ENCODE data around the gene FCHSD2.

The FCHSD2 gene

GRCh38 chr11:72935700-72936099 is 206.4 kb downstream of the FCHSD2 start:
- Histone ChIP-seq H3K27me3 (ENCODE audit: control insufficient read depth, insufficient read depth, low read length) (no peaks in the 10 kb centered on the region), H3K4me3 (ENCODE audit: low read length) (no peak overlapping the region), H3K9ac (ENCODE audit: low read length) (no peak overlapping the region), H3K36me3 (ENCODE audit: control insufficient read depth, insufficient read depth, low read length) (no peaks in the 10 kb centered on the region), H3K4me1 (ENCODE audit: control insufficient read depth, insufficient read depth, low read length) (peaks cover 4% of the 10 kb centered on the region), H3K9me3 (ENCODE audit: control insufficient read depth, low read length) (no peaks in the 10 kb centered on the region)

DNA sequence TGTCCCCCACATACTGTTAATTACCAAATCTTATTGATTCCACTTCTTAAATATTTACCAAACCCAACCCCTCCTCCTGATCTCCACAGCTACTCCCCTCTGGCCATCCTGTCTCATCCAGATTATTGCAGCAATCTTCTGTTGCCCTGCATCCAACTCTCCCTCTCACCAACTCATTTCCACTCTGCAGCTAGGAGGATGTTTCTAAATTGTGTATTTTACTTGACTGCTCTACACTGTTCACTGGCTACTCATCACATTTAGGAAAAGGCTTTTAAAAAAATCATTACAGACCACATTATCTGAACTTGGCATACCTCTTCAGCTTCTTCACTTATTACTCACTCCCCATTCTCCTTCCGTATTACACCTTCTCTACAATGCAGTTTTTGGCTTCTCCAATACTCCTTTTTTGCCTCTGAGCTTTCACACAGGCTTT is 210.0 kb downstream of the FCHSD2 start:
- Histone ChIP-seq H3K27me3 (ENCODE audit: control insufficient read depth, insufficient read depth, low read length) (no peaks in the 10 kb centered on the region), H3K9me3 (ENCODE audit: control insufficient read depth, low read length) (no peaks in the 10 kb centered on the region), H3K36me3 (ENCODE audit: control insufficient read depth, insufficient read depth, low read length) (no peaks in the 10 kb centered on the region), H3K4me1 (ENCODE audit: control insufficient read depth, insufficient read depth, low read length) (no peaks in the 10 kb centered on the region), H3K4me3 (ENCODE audit: low read length) (no peak overlapping the region), H3K9ac (ENCODE audit: low read length) (no peak overlapping the region)

GRCh38 chr11:72930008-72930407 is 212.1 kb downstream of the FCHSD2 start:
- Histone ChIP-seq H3K4me1 (ENCODE audit: control insufficient read depth, insufficient read depth, low read length) (no peaks in the 10 kb centered on the region), H3K9me3 (ENCODE audit: control insufficient read depth, low read length) (no peaks in the 10 kb centered on the region), H3K27me3 (ENCODE audit: control insufficient read depth, insufficient read depth, low read length) (no peaks in the 10 kb centered on the region), H3K36me3 (ENCODE audit: control insufficient read depth, insufficient read depth, low read length) (no peaks in the 10 kb centered on the region), H3K9ac (ENCODE audit: low read length) (no peak overlapping the region), H3K4me3 (ENCODE audit: low read length) (no peak overlapping the region)

DNA sequence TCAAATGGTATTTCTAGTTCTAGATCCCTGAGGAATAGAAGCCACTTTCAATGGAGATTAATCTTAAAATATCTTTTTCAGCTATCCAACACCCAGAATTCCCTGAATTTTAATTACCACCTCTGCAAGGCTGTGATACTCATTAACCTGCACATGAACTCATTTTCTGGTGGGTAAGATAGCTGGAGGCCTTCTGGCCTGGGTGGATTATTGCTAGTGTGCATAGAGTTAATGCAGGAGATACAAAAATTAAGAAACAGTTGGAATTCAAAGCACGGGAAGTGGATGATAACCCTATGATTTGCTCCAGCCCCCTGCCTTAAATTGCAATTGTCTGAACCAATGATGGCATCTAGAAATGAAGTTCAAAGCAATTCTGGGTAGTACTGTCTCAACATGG is 212.9 kb downstream of the FCHSD2 start:
- Histone ChIP-seq H3K9ac (ENCODE audit: low read length) (no peak overlapping the region), H3K36me3 (ENCODE audit: control insufficient read depth, insufficient read depth, low read length) (no peaks in the 10 kb centered on the region), H3K27me3 (ENCODE audit: control insufficient read depth, insufficient read depth, low read length) (no peaks in the 10 kb centered on the region), H3K9me3 (ENCODE audit: control insufficient read depth, low read length) (no peaks in the 10 kb centered on the region), H3K4me3 (ENCODE audit: low read length) (no peak overlapping the region), H3K4me1 (ENCODE audit: control insufficient read depth, insufficient read depth, low read length) (no peaks in the 10 kb centered on the region)

DNA sequence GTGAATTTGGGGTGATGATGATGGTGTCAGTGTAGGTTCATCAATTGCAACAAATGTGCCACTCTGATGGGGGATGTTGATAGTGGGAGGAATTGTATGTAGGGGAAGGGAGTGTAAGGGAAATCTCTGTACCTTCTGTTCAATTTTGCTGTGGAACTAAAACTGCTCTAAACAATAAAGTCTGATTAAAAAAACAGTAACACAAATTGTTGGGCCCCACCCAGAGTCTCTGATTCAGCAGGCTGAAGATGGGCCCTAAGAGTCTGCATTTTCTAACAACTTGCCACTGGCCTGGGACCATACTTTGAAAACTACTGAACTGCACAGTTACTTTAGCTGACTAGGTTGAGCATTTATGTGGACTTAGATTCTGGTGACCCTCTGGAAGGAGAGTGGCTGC is 214.7 kb downstream of the FCHSD2 start:
- Histone ChIP-seq H3K4me3 (ENCODE audit: low read length) (no peak overlapping the region), H3K9ac (ENCODE audit: low read length) (no peak overlapping the region), H3K9me3 (ENCODE audit: control insufficient read depth, low read length) (no peaks in the 10 kb centered on the region), H3K36me3 (ENCODE audit: control insufficient read depth, insufficient read depth, low read length) (no peaks in the 10 kb centered on the region), H3K4me1 (ENCODE audit: control insufficient read depth, insufficient read depth, low read length) (no peaks in the 10 kb centered on the region), H3K27me3 (ENCODE audit: control insufficient read depth, insufficient read depth, low read length) (no peaks in the 10 kb centered on the region)

GRCh38 chr11:72926076-72926475 is 216.0 kb downstream of the FCHSD2 start:
- Histone ChIP-seq H3K9me3 (ENCODE audit: control insufficient read depth, low read length) (no peaks in the 10 kb centered on the region), H3K36me3 (ENCODE audit: control insufficient read depth, insufficient read depth, low read length) (no peaks in the 10 kb centered on the region)

GRCh38 chr11:72925656-72926055 is 216.5 kb downstream of the FCHSD2 start:
- Histone ChIP-seq H3K27me3 (ENCODE audit: control insufficient read depth, insufficient read depth, low read length) (no peaks in the 10 kb centered on the region), H3K9me3 (ENCODE audit: control insufficient read depth, low read length) (no peaks in the 10 kb centered on the region), H3K9ac (ENCODE audit: low read length) (no peak overlapping the region), H3K36me3 (ENCODE audit: control insufficient read depth, insufficient read depth, low read length) (no peaks in the 10 kb centered on the region), H3K4me3 (ENCODE audit: low read length) (no peak overlapping the region), H3K4me1 (ENCODE audit: control insufficient read depth, insufficient read depth, low read length) (no peaks in the 10 kb centered on the region)

More at GRCh38 chr11:72926076-72926475, 216.0 kb downstream of the FCHSD2 start:
- Histone ChIP-seq H3K27me3 (ENCODE audit: control insufficient read depth, insufficient read depth, low read length) (no peaks in the 10 kb centered on the region), H3K4me1 (ENCODE audit: control insufficient read depth, insufficient read depth, low read length) (no peaks in the 10 kb centered on the region), H3K4me3 (ENCODE audit: low read length) (no peak overlapping the region), H3K9ac (ENCODE audit: low read length) (no peak overlapping the region)

- Histone ChIP-seq H3K36me3 (ENCODE audit: control insufficient read depth, insufficient read depth, low read length) (no peaks in the 10 kb centered on the region), H3K27me3 (ENCODE audit: control insufficient read depth, insufficient read depth, low read length) (no peaks in the 10 kb centered on the region), H3K4me3 (ENCODE audit: low read length) (no peak overlapping the region), H3K4me1 (ENCODE audit: control insufficient read depth, insufficient read depth, low read length) (no peaks in the 10 kb centered on the region), H3K9me3 (ENCODE audit: control insufficient read depth, low read length) (no peaks in the 10 kb centered on the region), H3K9ac (ENCODE audit: low read length) (no peak overlapping the region)
Observed at GRCh38 chr11:72924568-72925190, 217.4 kb downstream of the FCHSD2 start.

- H3K4me1 ChIP-seq (ENCODE audit: control insufficient read depth, insufficient read depth, low read length): no peaks in the 10 kb centered on the region
- H3K27me3 ChIP-seq (ENCODE audit: control insufficient read depth, insufficient read depth, low read length): no peaks in the 10 kb centered on the region
- H3K36me3 ChIP-seq (ENCODE audit: control insufficient read depth, insufficient read depth, low read length): no peaks in the 10 kb centered on the region
- no peaks in the 10 kb centered on the region for H3K9me3 ChIP-seq (ENCODE audit: control insufficient read depth, low read length)
- no peak overlapping the region for H3K9ac ChIP-seq (ENCODE audit: low read length)
- H3K4me3 ChIP-seq (ENCODE audit: low read length): no peak overlapping the region
Observed at GRCh38 chr11:72921028-72921716, 220.9 kb downstream of the FCHSD2 start.

GRCh38 chr11:72920001-72920400 is 222.1 kb downstream of the FCHSD2 start:
- Histone ChIP-seq H3K9ac (ENCODE audit: low read length) (no peak overlapping the region), H3K4me3 (ENCODE audit: low read length) (no peak overlapping the region), H3K4me1 (ENCODE audit: control insufficient read depth, insufficient read depth, low read length) (no peaks in the 10 kb centered on the region), H3K27me3 (ENCODE audit: control insufficient read depth, insufficient read depth, low read length) (no peaks in the 10 kb centered on the region), H3K9me3 (ENCODE audit: control insufficient read depth, low read length) (no peaks in the 10 kb centered on the region), H3K36me3 (ENCODE audit: control insufficient read depth, insufficient read depth, low read length) (no peaks in the 10 kb centered on the region)

- Histone ChIP-seq H3K4me3 (ENCODE audit: low read length) (no peak overlapping the region), H3K27me3 (ENCODE audit: control insufficient read depth, insufficient read depth, low read length) (no peaks in the 10 kb centered on the region), H3K9me3 (ENCODE audit: control insufficient read depth, low read length) (no peaks in the 10 kb centered on the region), H3K4me1 (ENCODE audit: control insufficient read depth, insufficient read depth, low read length) (no peaks in the 10 kb centered on the region), H3K9ac (ENCODE audit: low read length) (no peak overlapping the region), H3K36me3 (ENCODE audit: control insufficient read depth, insufficient read depth, low read length) (no peaks in the 10 kb centered on the region)
Observed at GRCh38 chr11:72918851-72919250, 223.3 kb downstream of the FCHSD2 start.

DNA sequence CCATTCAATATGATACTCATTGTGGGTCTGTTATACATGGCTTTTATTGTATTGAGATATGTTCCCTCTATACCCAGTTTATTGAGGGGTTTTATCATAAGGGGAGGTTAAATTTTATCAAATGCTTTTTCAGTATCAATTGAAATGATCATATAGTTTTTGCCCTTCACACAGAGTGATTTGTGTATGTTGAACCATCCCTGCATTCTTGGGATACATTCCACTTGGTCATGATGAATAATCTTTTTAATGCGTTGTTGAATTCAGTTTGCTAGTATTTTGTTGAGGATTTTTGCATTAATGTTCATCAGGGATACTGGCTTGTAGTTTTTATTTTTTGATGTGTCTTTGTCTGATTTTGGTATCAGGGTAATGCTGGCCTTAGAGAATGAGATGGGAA is 229.9 kb downstream of the FCHSD2 start:
- H3K4me3 ChIP-seq (ENCODE audit: low read length): no peak overlapping the region
- H3K9me3 ChIP-seq (ENCODE audit: control insufficient read depth, low read length): no peaks in the 10 kb centered on the region
- no peaks in the 10 kb centered on the region for H3K4me1 ChIP-seq (ENCODE audit: control insufficient read depth, insufficient read depth, low read length)
- H3K27me3 ChIP-seq (ENCODE audit: control insufficient read depth, insufficient read depth, low read length): no peaks in the 10 kb centered on the region
- no peak overlapping the region for H3K9ac ChIP-seq (ENCODE audit: low read length)
- no peaks in the 10 kb centered on the region for H3K36me3 ChIP-seq (ENCODE audit: control insufficient read depth, insufficient read depth, low read length)
